Activated CD4-positive, alpha-beta T cell treated with anti-CD3 and anti-CD28 coated beads, Interleukin-2, amount 50 U/mL, for 48 hours (primary cell): ENCODE data around the gene UST.

Source experiments
- DNase-seq, 2 experiments: peaks; one replicate each; pipeline ENCODE4 v3.0.0-alpha.2; 2020

UST gene

DNA sequence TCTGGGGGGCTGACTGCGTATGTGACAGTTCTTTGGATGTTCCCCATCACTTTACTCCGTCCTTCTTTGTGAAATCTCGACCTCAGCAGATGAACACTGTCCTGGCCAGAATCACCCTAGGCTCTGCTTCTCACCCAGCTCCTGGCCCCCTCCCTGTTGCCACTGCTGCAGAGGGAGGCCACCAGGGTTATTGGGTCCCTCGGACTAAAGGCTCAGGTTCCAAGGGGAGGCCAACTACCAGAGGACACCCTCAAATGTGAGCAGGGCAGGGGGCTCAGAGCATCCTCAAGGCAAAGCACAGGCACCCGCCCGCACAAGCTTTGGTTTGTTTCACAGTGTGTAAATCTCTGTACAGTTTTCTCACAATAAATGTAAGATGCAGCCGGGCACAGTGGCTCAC is 269.9 kb downstream of the UST start:
- no peak for DNase-seq

DNA sequence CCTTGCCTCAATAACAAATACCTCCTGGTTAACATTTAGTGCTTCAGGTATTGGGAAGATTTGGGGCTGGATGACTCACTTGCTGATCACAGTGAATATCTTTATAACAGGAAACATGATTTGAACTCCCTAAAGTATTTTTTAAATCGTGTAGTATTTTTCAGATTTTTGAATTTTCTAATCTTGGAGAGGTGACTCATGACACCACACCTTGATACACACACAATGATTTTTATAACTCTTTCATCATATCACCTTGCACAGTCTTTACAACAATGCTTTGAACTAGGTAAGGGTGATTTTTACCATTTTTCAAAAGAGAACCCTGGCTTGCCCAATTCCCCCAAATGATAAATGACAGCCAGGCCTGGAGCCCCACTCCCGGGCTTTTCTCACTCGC is 273.5 kb downstream of the UST start:
- no peak for DNase-seq

- no peak for DNase-seq
These were observed 277.5 kb downstream of the UST start for GRCh38 chr6:149024361-149024760.

DNA sequence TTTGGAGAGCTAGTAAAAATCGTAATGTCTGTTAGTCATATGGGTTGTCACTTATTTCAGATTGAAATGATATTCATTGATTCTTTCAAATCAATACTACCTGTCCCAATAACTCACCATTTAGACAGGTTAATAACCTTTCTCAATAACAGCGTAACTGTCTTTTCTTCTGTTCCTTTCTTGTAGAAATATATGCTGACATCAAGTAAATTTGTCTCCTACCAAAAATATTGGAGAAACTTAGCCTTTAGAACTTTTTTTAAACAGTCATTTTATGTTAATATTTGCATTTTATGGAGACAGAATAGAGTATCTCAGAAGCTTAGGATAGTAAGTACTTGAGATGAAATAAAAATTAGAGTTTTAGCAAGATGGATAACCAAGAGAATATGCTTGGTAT is 278.2 kb downstream of the UST start:
- DNase-seq = no peak

GRCh38 chr6:149026530-149026942 is 279.7 kb downstream of the UST start:
- DNase-seq = peak; percentile 23 to 40

DNA sequence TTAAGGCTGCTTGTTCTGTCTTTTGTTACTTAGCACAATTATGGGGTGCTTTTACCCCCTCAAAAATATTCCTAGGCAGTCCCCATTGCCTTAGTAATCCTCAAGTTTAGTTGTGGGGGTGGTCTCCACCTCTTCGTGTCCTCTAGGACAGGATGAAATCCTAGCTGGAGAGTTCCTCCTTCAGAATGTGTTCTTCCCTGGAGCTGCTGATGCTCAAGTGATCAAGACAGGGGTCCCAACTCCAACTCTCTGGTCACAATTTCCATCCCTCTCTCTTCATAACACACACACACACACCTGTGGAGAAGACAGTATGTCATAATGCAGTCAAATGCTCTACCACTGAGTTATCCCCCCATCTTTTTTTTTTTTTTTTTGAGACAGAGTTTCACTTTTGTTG is 280.7 kb downstream of the UST start:
- DNase-seq = no peak

DNA sequence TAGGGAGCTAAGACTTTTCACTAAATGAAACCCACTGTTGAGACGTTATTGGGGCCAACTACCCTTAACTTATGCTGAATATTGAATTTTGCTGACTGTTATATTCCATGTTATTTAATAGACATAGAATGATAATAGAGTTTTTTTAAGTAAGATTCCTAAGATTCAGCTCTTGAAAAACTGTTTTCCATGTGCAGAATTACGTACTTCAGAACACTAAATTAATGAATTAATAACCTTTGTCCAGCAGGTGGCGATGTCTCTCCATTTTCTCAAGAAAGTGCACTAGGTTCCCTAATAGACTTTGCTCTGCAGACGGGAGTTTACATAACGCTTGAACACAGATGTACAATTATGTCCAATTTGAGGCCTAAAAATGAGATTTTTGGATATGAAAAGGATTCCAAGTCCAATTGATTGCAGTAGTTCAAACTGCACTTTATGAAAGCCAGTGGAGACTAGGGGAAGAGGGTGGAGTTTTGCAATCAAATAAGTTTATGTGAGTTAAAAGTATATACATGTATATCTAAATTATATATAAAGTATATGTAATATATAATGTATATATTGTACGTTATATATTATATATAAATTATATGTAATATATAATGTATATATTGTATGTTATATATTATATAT is 282.1 kb downstream of the UST start:
- DNase-seq = peak; percentile 43 to 71

- no peak for DNase-seq
These were observed 284.5 kb downstream of the UST start for GRCh38 chr6:149031201-149031858.

- peak; percentile 62 to 73 for DNase-seq
These were observed 285.2 kb downstream of the UST start for GRCh38 chr6:149031859-149032598.

DNA sequence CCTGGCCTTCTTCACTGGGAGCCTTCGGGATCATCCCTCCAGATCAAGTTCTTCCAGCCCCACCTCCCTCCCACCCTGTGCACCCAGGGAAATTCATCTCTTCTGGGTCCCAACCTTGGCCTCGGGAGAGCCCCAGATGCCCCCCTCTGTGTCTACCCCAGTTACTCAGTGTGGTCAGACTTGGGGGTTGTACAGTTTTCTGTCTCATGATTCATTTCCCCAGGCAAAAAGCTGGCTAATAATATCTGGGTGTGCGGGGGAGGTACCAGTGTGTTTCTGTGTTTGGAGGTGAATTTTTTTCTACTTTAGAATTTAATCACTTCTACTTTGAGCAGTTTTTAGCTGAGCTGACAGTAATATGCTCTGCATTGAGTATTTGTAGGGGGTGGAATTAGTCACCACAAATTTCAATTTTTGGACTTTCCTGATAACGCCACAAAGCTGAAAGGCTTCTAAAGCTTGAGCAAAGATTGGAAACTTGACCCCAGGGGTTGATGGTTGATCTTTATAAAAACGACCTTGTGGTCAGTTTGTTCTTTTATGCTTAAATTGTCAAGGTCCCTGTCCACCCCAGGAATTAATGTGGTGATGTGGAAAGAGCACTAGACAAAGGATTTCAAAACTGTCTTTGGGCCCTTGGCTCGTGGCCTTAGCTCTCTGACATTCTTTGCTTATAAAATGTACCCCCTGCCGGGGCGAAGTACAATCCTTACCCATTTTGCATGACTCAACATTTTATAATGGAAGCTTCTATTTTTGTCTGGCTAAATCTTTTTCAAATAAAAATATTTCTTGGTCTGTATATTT is 286.0 kb downstream of the UST start:
- DNase-seq = peak; percentile 60 to 75

GRCh38 chr6:149033454-149033853 is 286.6 kb downstream of the UST start:
- DNase-seq = peak; percentile 26 to 41

GRCh38 chr6:149035766-149036165 is 288.9 kb downstream of the UST start:
- no peak for DNase-seq

- no peak for DNase-seq
These were observed 290.3 kb downstream of the UST start for GRCh38 chr6:149037051-149037671.

DNA sequence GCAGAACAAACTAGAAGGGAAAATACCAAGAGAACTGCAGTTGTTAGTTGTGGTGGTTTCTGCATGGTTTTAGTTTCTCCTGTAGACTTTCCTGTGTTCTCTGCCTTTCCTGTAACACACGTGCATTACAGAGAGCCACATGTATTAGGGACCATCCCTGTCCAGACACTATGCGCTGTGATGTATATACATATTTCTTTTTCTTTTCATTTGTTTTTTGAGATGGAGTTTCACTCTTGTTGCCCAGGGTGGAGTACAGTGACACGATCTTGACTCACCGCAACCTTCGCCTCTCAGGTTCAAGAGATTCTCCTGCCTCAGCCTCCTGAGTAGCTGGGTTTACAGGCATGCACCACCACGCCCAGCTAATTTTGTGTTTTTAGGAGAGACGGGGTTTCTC is 292.2 kb downstream of the UST start:
- peak; percentile 45 to 63 for DNase-seq

DNA sequence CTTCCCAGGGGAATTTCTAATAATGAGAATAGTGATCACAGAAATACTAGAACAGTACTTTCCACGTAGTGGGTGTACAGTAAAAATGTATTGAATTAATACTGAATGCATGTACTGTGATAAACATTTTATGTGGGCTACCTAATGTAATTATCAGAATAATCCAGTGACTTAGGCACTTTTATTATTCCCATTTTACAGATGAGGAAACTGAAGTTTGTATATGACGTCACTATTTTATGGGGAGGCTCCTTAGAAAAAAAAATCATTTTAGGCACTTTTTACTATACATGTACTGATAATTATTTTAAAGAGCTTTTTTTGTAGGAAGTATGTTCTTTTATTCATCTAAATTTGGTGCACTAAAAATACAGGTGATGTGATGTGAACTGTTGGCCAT is 295.1 kb downstream of the UST start:
- DNase-seq = no peak

- peak; percentile 42 to 58 for DNase-seq
These were observed 296.8 kb downstream of the UST start for GRCh38 chr6:149043476-149044130.

DNA sequence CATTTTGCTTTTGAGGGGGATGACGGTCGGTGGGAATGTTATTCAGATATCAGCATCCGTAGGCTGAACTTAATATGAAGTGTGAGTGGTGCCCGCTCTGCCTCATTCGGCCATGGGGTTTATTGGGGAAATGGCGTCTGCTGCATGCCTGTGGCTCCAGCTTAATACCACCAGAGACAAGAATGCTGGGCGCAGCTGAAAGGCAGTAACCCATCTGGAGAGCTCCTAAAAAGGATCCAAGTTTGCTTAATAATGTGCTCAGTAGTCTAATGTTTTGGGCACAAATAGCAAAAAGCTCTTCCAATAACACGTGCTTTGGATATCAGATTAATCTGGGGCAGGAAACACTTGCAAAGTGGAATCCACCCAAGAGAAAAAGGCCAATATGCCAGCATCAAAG is 297.7 kb downstream of the UST start:
- no peak for DNase-seq

GRCh38 chr6:149045404-149045803 is 298.6 kb downstream of the UST start:
- DNase-seq = peak; percentile 33 to 36

- DNase-seq = no peak
These were observed 299.5 kb downstream of the UST start for GRCh38 chr6:149046164-149046821.

GRCh38 chr6:149046822-149047246 is 300.0 kb downstream of the UST start:
- DNase-seq = no peak

DNA sequence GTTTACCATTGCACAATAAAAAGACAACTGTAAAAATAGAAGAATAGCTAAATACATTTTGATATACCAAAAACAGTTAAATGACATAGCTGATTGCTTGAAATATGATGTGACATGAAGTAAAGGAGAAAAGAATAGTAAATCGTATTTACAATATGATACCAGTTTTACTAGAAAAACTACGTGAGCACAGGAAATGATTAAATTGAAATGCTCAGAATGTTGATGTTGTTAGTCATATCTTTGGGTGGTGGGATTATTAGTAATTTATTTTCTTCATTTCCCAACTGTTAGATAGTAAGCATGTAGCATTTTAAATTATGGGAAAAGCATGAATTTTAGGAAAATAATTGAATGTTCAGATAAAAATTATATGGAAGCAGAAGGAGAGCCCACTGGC is 302.4 kb downstream of the UST start:
- no peak for DNase-seq

DNA sequence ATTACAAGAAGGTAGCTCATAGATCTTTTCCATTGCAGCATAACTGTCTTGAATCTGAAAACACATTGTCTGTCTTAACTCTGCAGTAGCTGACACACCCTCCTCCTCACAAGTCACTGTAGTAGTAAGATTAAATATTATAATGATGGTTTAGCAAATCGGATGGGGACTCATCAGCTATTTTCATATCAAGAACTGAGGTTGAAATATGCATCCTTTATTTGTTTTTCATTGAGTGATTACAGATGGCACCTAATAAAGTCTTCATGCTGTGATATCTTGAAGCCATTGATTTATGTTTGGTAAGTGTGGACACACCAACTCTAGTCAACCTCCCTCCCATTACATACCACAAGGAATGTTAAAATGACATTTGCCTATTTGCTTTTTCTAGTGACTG is 303.3 kb downstream of the UST start:
- no peak for DNase-seq
